Measurements from ENCODE around the gene GLRX.

DNA sequence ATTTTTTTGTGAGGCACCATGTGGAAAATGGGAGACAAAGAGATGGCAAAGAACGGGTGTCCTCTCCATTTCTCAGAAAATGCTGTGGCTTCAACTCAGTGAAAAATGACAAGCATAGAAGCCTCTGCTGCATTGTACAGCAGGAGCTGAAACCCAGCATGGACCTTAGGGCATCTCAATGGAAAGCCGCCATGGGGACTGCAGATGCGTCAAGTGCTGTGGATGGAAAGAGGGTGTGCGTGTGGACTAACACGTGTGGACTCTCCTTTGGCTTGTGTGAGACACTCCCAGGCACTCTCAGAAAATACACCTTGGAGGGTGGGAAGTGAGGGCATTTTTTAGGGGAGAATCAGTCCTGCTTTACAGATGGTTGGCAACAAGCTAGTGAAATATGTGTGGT lies 2.2 kb upstream of the GLRX start:
- TF ChIP-seq, protein P1, sequence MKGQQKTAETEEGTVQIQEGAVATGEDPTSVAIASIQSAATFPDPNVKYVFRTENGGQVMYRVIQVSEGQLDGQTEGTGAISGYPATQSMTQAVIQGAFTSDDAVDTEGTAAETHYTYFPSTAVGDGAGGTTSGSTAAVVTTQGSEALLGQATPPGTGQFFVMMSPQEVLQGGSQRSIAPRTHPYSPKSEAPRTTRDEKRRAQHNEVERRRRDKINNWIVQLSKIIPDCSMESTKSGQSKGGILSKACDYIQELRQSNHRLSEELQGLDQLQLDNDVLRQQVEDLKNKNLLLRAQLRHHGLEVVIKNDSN (IDR thresholded peaks at IDR 0.05): no peak
- TF ChIP-seq, protein P2, sequence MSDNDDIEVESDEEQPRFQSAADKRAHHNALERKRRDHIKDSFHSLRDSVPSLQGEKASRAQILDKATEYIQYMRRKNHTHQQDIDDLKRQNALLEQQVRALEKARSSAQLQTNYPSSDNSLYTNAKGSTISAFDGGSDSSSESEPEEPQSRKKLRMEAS (IDR thresholded peaks at IDR 0.05): no peak
- TF ChIP-seq RAD21 (IDR thresholded peaks at IDR 0.05; ENCODE audit: low read depth): no peak
- TF ChIP-seq EP300 (IDR thresholded peaks at IDR 0.05; ENCODE audit: borderline replicate concordance): no peak
- TF ChIP-seq, protein P3, sequence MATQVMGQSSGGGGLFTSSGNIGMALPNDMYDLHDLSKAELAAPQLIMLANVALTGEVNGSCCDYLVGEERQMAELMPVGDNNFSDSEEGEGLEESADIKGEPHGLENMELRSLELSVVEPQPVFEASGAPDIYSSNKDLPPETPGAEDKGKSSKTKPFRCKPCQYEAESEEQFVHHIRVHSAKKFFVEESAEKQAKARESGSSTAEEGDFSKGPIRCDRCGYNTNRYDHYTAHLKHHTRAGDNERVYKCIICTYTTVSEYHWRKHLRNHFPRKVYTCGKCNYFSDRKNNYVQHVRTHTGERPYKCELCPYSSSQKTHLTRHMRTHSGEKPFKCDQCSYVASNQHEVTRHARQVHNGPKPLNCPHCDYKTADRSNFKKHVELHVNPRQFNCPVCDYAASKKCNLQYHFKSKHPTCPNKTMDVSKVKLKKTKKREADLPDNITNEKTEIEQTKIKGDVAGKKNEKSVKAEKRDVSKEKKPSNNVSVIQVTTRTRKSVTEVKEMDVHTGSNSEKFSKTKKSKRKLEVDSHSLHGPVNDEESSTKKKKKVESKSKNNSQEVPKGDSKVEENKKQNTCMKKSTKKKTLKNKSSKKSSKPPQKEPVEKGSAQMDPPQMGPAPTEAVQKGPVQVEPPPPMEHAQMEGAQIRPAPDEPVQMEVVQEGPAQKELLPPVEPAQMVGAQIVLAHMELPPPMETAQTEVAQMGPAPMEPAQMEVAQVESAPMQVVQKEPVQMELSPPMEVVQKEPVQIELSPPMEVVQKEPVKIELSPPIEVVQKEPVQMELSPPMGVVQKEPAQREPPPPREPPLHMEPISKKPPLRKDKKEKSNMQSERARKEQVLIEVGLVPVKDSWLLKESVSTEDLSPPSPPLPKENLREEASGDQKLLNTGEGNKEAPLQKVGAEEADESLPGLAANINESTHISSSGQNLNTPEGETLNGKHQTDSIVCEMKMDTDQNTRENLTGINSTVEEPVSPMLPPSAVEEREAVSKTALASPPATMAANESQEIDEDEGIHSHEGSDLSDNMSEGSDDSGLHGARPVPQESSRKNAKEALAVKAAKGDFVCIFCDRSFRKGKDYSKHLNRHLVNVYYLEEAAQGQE (IDR thresholded peaks at IDR 0.05; ENCODE audit: low read depth): no peak
